HG02885 (cell line): ENCODE measurements around the gene ORAI2.
"Not testable (repeated sequence)": the region's sequence is repeated elsewhere in the genome, so short reads cannot be mapped to it uniquely, and the experiment has no call there.

ENCODE experiments used
- ATAC-seq: cut with Tn5 transposase; IDR thresholded peaks from one replicate; pipeline ENCODE4 v1.9.1; 2021; ENCODE audit warnings: mild to moderate bottlenecking; ENCODE audit not compliant: unreplicated experiment, poor library complexity

Gene ORAI2

DNA sequence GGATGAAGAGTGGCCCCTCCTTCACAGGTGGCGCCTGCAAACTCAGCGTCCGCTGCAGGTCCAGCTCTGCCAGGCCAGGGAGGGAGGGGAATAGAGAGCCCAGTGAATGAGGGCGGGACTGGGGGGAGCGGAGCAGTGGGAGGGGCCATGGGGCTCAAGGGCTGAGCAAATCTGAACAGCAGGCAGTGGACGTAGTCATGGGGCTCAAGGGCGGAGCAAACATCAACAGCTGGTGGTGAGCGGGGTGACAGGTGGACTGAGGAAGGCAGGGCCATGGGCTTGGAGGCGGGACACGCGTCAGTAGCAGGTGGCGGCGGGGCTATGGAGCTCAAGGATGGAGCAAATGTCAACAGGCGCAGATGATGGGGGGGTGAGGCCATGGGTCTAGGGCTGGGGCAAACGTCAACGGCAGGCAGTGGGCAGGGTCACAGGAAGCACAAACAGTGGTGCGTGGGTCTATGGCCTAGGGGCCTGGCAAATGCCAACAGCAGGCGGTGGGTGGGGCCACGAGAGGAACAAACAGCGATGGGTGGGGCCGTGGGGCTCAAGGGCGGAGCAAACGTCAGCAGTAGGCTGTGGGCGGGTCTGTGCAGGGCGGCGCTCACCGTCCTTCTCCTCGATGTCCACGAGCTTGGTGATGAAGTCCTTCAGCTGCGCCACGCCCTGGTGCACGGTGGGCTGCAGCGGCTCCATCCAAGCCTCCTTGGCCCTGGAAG lies 60.0 kb downstream of the ORAI2 start:
- peak; percentile 45 for ATAC-seq

DNA sequence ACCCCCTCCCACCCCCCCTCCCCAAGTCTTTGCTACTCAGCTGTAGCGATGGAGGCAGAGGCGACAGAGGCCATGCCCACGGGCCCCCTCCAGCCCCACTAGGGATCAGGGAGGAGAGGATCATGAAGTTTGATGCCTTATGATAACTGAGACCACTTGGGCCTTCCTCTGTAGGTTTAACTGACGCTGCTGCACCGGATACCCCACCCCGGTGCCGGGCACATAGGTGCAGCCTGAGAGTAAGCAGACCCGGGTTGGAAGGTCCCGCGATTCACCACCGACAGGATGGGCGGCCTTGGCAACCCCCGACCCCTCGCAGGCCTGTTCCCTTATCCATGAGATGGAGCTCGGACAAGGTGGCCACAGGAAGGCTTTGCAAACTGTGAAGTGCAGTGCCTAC lies 60.7 kb downstream of the ORAI2 start:
- not testable (repeated sequence) for ATAC-seq

DNA sequence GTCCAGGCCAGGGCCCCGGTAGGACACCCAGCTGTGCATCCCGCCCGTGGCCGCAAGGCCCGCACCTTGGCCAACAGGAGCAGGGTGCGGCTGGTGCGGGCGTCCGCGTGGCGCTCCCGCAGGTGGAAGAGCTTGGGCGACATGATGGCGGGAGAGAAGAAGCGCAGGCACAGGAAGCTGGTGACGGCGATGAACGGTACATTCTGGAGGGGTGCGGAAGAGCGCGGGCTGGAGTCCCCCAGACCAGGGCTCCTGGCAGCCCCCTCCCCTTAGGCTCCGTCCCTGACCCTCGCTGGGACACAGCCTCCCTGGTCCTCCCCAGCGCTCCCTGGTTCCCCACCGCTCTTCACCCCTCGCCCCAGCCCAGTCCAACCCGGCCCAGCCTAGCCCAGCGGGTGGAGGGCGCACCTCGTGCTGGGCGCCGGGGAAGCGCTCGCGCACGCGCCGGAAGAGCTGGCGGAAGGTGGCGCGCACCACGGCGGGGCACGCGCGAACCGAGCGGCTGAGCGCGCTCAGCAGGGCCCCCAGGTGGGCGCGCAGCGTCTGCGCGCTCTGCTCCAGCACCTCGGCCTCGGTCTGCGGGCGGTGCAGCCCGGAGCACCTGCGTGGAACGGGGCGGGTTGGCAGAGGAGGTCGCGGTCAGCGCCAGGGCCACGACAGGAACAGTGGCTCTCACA lies 61.2 kb downstream of the ORAI2 start:
- peak; percentile 66 for ATAC-seq

DNA sequence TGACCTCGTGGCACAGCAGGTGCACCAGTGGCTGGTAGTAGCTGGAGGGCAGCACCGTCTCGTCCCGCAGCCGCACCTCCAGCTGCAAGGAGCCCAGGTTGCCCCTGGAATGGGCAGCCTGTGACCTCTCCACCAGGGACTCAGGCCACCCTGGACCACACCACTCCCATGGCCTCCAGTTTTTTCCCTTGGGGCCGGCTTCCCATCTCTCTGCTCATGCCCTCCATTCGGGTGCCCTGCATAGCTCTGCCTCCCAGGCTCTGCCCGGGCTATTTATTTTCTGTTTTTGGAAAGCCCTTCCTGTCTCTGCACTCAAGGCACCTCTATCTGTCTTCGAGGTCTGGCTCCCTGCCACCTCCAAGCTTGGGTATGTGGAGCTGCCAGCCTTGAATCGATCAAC lies 63.5 kb downstream of the ORAI2 start:
- ATAC-seq, result not testable (repeated sequence)

DNA sequence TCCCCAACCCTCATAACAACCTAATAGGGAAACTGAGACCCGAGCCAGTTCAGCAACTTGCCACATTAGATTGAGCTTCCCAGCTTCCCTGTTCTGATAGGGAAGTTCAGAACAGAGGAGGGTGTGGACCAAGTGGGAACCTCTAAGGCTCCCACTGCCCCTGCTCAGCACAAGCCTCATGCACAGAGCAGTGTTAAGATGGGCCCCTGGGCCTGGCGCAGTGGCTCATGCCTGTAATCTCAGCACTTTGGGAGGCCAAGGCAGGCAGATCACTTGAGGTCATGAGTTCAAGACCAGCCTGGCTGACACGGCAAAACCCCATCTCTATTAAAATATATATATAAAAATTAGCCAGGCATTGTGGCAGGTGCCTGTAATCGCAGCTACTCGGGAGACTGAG lies 63.9 kb downstream of the ORAI2 start:
- ATAC-seq, result not testable (repeated sequence)

DNA sequence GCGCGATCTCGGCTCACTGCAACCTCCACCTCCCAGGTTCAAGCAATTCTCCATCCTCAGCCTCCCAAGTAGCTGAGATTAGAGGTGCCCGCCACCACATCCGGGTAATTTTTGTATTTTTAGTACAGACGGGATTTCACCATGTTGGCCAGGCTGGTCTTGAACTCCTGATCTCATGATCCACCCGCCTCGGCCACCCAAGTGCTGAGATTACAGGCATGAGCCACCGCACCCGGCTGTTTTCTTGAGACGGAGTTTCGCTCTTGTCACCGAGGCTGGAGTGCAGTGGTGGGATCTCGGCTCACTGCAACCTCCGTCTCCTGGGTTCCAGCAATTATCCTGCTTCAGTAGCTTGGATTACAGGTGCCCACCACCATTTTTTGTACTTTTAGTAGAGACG lies 64.9 kb downstream of the ORAI2 start:
- not testable (repeated sequence) for ATAC-seq

DNA sequence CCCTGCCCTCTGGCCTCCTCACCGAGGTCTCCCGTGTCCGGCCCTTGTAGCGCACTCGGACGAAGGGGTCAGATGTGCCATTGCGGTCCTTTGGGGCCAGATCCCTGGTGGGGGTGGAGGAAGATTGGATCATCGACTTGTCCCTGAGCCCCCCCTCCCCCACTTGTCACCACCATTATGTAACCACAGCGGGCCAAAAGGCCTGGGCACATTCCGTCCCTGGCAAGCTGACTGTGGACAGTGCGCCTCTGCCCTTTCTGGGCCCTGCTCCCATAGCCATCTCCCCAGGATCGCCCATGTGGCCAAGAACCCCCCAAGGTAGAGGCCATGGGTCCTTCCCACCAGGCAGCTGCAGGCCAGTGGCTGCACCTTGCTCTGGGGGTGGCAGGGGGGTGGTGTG lies 69.8 kb downstream of the ORAI2 start:
- ATAC-seq, result not testable (repeated sequence)

DNA sequence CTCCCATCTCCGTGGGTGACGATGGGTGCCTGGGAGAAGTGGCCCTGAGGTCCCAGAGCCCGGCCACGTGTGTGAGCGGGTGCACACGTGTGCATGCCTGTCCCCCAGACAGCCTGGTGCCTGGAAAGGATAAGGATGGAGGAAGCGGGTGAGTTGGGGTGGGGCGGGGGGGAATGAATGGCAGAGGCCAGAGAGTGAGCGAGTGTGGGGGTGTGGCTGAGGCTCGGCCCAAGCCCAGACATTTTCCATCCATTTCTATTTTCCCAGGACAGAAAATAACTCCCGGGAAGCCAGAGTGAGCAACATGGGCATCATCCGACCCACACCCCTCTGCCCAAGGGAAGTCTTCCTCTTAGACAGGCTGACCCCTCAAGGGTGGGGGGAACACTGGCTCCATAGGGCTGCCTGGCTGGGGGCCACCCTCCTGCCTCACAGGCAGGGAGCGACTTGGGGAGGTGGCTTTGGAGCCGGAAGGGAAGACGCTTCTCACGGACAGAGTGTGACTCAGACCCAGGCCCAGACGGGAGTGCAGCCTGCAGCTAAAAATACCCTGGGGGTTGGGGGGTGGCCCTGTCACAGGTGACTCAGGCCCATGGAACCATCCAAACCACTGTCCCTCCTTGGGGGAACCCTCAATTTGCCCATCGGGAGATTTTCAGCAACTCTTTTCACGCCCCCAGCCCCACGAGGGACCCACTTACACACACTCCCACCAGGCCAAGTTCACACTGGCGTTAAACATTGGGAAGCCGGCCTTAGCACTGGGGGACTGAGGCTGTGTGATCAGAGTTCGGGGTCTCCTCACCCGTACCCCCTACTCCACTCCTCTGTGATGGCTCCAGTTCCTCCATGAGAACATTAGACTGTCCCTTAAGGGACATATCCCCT lies 72.2 kb downstream of the ORAI2 start:
- ATAC-seq, result not testable (repeated sequence)
